SK-N-SH treated with all-trans-retinoic acid at 6 μM for 48 hours (cell line): Measurements from ENCODE around the gene COG1.

Source experiments
- ATAC-seq: fragments of 200-7000 bp; cut with Tn5 transposase; 3 replicates; pipeline ENCODE4 v1.9.1; 2020; ENCODE audit warnings: mild to moderate bottlenecking, moderate library complexity
- ARNTL ChIP-seq: fragments of 450-650 bp; formaldehyde crosslinking; IDR thresholded peaks from 2 replicates; pipeline ENCODE4 v1.5.0; 2020; ENCODE audit warnings: low read depth, mild to moderate bottlenecking, moderate library complexity, borderline replicate concordance
- ESRRG ChIP-seq: fragments of 250-450 bp; sonication (Bioruptor Pico); IDR thresholded peaks from 2 replicates; pipeline ENCODE4 v1.6.1; 2021; ENCODE audit warnings: mild to moderate bottlenecking
- GLIS3 ChIP-seq: fragments of 250-450 bp; sonication (Bioruptor Pico); IDR thresholded peaks from 2 replicates; pipeline ENCODE4 v1.5.0; 2020; ENCODE audit warnings: mild to moderate bottlenecking, moderate library complexity
- OSR1 ChIP-seq: fragments of 250-450 bp; sonication (Bioruptor Pico); IDR thresholded peaks from 2 replicates; pipeline ENCODE4 v1.8.0; 2022; ENCODE audit warnings: moderate library complexity, mild to moderate bottlenecking, inconsistent platforms
- RARB ChIP-seq: fragments of 250-450 bp; sonication (Bioruptor Pico); IDR thresholded peaks from 2 replicates; pipeline ENCODE4 v1.8.0; 2021; ENCODE audit warnings: mild to moderate bottlenecking, moderate library complexity
- TCF4 ChIP-seq: fragments of 250-450 bp; sonication (Bioruptor Pico); IDR thresholded peaks from 2 replicates; pipeline ENCODE4 v1.8.0; 2021; ENCODE audit warnings: mild to moderate bottlenecking, moderate library complexity, borderline replicate concordance
- ZC3H10 ChIP-seq: fragments of 250-450 bp; sonication (Bioruptor Pico); IDR thresholded peaks from 2 replicates; pipeline ENCODE4 v1.5.1; 2021; ENCODE audit warnings: mild to moderate bottlenecking, moderate library complexity
- ZNF565 ChIP-seq: fragments of 450-650 bp; formaldehyde crosslinking; conservative IDR thresholded peaks from 2 replicates; pipeline ENCODE4 v1.5.0; 2020; ENCODE audit warnings: low read depth, mild to moderate bottlenecking, moderate library complexity
- ZNF70 ChIP-seq: fragments of 450-650 bp; formaldehyde crosslinking; IDR thresholded peaks from 2 replicates; pipeline ENCODE4 v1.5.0; 2020; ENCODE audit warnings: mild to moderate bottlenecking, moderate library complexity
- ZNF8 ChIP-seq: fragments of 450-650 bp; formaldehyde crosslinking; IDR thresholded peaks from 2 replicates; pipeline ENCODE4 v1.5.0; 2020; ENCODE audit warnings: mild to moderate bottlenecking, moderate library complexity
- TF ChIP-seq, protein P1 (sequence below): fragments of 250-450 bp; sonication (Bioruptor Pico); IDR thresholded peaks from 2 replicates; pipeline ENCODE4 v1.8.0; 2021; ENCODE audit warnings: low read depth, mild to moderate bottlenecking, moderate library complexity, borderline replicate concordance
- TF ChIP-seq, protein P2 (sequence below): fragments of 250-450 bp; sonication (Bioruptor Pico); IDR thresholded peaks from 2 replicates; pipeline ENCODE4 v1.5.0; 2020; ENCODE audit warnings: mild to moderate bottlenecking, moderate library complexity
- TF ChIP-seq, protein P3 (sequence below): fragments of 250-450 bp; sonication (Bioruptor Pico); IDR thresholded peaks from 2 replicates; pipeline ENCODE4 v1.5.1; 2020; ENCODE audit warnings: low read depth, mild to moderate bottlenecking, moderate library complexity
- TF ChIP-seq, protein P4 (sequence below): fragments of 250-450 bp; sonication (Bioruptor Pico); IDR thresholded peaks from 2 replicates; pipeline ENCODE4 v1.8.0; 2020; ENCODE audit warnings: mild to moderate bottlenecking, moderate library complexity, borderline replicate concordance
- TF ChIP-seq, protein P5 (sequence below): fragments of 250-450 bp; sonication (Bioruptor Pico); IDR thresholded peaks from 2 replicates; pipeline ENCODE4 v1.5.1; 2021; ENCODE audit warnings: mild to moderate bottlenecking, moderate library complexity

Gene COG1

DNA sequence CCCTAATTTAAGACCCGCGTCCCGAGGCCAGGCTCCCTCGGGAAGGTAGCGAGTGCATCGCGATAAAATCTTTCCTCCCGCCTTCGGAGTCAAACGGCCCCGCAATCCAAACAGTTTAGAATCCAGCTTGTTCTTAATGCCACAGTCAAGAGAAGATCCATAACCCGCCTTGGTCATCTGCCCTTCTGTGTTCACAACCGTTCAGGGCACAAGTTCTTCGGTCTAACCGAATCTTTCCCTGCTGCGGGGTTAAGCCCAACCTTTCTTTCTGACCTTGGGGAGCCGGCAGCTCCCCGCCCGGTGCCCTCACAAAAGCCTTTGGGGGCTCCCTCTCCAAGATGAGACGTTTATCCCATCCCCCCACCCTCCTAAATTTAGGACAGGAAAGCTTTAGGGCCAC lies 38.5 kb downstream of the COG1 start (continued):
- TF ChIP-seq, protein P1, sequence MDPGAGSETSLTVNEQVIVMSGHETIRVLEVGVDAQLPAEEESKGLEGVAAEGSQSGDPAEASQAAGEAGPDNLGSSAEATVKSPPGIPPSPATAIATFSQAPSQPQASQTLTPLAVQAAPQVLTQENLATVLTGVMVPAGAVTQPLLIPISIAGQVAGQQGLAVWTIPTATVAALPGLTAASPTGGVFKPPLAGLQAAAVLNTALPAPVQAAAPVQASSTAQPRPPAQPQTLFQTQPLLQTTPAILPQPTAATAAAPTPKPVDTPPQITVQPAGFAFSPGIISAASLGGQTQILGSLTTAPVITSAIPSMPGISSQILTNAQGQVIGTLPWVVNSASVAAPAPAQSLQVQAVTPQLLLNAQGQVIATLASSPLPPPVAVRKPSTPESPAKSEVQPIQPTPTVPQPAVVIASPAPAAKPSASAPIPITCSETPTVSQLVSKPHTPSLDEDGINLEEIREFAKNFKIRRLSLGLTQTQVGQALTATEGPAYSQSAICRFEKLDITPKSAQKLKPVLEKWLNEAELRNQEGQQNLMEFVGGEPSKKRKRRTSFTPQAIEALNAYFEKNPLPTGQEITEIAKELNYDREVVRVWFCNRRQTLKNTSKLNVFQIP (CRISPR knock-in tag): no peak
- TF ChIP-seq RARB (CRISPR knock-in tag): no peak
- no peak for TF ChIP-seq ZNF70 (CRISPR knock-in tag)
- TF ChIP-seq, protein P2, sequence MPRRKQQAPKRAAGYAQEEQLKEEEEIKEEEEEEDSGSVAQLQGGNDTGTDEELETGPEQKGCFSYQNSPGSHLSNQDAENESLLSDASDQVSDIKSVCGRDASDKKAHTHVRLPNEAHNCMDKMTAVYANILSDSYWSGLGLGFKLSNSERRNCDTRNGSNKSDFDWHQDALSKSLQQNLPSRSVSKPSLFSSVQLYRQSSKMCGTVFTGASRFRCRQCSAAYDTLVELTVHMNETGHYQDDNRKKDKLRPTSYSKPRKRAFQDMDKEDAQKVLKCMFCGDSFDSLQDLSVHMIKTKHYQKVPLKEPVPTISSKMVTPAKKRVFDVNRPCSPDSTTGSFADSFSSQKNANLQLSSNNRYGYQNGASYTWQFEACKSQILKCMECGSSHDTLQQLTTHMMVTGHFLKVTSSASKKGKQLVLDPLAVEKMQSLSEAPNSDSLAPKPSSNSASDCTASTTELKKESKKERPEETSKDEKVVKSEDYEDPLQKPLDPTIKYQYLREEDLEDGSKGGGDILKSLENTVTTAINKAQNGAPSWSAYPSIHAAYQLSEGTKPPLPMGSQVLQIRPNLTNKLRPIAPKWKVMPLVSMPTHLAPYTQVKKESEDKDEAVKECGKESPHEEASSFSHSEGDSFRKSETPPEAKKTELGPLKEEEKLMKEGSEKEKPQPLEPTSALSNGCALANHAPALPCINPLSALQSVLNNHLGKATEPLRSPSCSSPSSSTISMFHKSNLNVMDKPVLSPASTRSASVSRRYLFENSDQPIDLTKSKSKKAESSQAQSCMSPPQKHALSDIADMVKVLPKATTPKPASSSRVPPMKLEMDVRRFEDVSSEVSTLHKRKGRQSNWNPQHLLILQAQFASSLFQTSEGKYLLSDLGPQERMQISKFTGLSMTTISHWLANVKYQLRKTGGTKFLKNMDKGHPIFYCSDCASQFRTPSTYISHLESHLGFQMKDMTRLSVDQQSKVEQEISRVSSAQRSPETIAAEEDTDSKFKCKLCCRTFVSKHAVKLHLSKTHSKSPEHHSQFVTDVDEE (CRISPR knock-in tag): no peak

DNA sequence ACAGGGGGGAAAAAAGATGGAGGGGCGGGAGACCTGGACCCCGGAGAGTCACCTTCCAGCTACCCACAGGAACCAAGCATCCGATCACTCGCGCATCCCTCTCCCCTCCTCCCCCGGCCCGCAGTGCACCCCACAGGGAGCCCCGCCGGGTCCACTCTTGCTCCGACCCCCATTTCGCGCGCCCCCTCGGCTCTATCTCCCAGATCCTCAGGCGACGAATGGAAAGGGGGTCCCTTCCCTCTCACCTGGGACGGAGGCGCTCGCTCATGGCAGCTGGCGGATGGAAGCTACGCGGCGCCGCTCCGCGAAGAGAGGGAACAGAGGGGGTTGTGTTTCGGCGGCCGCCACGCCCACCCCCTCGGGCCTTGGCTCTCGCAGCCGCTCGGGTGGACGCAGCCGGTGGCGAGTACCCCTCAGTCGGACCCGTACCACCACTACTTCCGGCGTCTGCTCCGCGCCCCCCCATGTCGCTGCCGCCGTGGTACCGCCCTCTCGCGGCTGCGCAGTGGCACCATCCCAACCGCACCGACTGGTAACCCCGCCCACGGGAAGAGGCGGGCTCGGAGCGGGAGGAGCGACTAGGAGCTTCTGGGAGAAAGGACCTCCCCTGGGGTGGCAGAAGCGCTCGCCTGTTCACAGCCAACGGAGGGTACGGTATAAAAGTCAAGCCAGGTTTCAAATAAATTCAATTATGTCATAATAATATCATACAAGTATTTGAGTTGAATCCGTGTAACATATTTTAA lies 39.2 kb downstream of the COG1 start:
- TF ChIP-seq, protein P3, sequence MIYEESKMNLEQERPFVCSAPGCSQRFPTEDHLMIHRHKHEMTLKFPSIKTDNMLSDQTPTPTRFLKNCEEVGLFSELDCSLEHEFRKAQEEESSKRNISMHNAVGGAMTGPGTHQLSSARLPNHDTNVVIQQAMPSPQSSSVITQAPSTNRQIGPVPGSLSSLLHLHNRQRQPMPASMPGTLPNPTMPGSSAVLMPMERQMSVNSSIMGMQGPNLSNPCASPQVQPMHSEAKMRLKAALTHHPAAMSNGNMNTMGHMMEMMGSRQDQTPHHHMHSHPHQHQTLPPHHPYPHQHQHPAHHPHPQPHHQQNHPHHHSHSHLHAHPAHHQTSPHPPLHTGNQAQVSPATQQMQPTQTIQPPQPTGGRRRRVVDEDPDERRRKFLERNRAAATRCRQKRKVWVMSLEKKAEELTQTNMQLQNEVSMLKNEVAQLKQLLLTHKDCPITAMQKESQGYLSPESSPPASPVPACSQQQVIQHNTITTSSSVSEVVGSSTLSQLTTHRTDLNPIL (CRISPR knock-in tag): no peak
- TF ChIP-seq, protein P1 (CRISPR knock-in tag): 0 out of 2 replicates have a peak, but pooled peaks have one; percentile 63
- TF ChIP-seq ZNF8 (CRISPR knock-in tag) (peak; percentile 61; the same call in 1 of the 2 replicates), GLIS3 (0 out of 2 replicates have a peak, but pooled peaks have one; percentile 29), ESRRG (CRISPR knock-in tag) (no peak)
- peak; percentile 93 for ATAC-seq

DNA sequence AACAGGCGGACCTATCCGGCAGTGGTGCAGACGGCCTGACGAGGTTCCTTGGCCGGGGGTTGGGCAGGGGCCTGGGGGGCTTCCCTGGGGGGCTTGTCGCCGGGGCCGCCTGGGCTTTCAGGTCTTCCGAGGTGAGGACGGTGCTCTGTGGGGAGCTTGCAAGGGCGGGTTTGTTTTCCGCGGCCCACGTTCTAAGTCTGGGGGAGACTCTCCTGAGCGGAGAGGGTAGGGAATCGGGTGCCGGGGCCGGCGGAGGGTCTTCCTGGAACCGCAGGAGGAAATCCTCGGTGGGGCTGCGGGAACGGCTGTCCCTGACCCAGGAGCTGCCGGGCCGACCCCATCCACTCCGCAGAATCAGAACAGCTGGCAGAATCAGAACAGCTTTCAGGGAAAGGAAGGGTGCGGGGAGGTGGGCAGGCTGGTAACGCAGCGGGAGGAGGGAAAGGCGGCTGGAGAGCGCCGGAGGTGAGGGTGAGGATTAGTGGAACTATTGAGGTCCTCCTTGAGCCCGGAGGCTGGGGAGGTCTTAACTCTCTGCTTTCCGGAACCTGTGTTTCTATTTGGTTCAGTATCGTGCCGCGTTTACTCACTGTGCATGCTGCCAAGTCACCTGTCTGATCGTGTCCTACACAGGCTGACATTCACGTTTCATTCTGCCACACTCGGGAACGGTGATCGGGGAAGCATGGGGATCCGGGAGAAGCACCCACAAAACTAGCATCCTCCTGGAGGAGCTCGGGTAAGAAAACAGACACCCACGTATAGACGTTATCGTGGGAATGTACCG lies 39.9 kb downstream of the COG1 start:
- peak; percentile 51 for ATAC-seq
- TF ChIP-seq OSR1 (CRISPR knock-in tag): no peak
- TF ChIP-seq ESRRG (CRISPR knock-in tag): no peak
- no peak for TF ChIP-seq ARNTL (CRISPR knock-in tag)
- TF ChIP-seq, protein P4, sequence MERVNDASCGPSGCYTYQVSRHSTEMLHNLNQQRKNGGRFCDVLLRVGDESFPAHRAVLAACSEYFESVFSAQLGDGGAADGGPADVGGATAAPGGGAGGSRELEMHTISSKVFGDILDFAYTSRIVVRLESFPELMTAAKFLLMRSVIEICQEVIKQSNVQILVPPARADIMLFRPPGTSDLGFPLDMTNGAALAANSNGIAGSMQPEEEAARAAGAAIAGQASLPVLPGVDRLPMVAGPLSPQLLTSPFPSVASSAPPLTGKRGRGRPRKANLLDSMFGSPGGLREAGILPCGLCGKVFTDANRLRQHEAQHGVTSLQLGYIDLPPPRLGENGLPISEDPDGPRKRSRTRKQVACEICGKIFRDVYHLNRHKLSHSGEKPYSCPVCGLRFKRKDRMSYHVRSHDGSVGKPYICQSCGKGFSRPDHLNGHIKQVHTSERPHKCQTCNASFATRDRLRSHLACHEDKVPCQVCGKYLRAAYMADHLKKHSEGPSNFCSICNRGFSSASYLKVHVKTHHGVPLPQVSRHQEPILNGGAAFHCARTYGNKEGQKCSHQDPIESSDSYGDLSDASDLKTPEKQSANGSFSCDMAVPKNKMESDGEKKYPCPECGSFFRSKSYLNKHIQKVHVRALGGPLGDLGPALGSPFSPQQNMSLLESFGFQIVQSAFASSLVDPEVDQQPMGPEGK: peak; percentile 99
- TF ChIP-seq, protein P3 (CRISPR knock-in tag): no peak

DNA sequence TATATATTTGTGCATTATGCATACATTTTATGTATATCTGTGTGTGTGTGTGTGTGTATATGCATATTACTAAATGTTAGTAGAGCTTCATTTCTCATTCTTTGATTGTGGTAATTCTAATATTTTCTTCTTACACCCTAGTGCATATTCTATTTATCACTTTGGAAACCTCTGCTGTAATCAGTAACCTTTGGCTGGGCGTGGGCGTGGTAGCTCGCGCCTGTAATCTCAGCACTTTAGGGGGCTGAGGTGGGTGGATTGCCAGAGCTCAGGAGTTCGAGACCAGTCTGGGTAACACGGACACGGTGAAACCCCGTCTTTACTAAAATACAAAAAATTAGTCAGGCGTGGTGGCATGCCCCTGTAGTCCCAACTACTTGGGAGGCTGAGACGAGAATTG lies 41.9 kb downstream of the COG1 start:
- no peak for TF ChIP-seq ZC3H10 (CRISPR knock-in tag)
- no peak for TF ChIP-seq RARB (CRISPR knock-in tag)
- TF ChIP-seq ZNF70 (CRISPR knock-in tag): no peak
- TF ChIP-seq TCF4 (CRISPR knock-in tag): no peak
- TF ChIP-seq, protein P1 (CRISPR knock-in tag): no peak
- TF ChIP-seq, protein P3 (CRISPR knock-in tag): no peak
- no peak for TF ChIP-seq ZNF565 (CRISPR knock-in tag)
- TF ChIP-seq, protein P5, sequence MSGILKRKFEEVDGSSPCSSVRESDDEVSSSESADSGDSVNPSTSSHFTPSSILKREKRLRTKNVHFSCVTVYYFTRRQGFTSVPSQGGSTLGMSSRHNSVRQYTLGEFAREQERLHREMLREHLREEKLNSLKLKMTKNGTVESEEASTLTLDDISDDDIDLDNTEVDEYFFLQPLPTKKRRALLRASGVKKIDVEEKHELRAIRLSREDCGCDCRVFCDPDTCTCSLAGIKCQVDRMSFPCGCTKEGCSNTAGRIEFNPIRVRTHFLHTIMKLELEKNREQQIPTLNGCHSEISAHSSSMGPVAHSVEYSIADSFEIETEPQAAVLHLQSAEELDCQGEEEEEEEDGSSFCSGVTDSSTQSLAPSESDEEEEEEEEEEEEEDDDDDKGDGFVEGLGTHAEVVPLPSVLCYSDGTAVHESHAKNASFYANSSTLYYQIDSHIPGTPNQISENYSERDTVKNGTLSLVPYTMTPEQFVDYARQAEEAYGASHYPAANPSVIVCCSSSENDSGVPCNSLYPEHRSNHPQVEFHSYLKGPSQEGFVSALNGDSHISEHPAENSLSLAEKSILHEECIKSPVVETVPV: no peak
- ATAC-seq: no peak
